ENCODE results near the gene RHOD.

- TF ChIP-seq POLR2AphosphoS5 (IDR thresholded peaks at IDR 0.05; ENCODE audit: low read depth, low read length): no peak
- TF ChIP-seq PAX5 (IDR thresholded peaks at IDR 0.05; ENCODE audit: insufficient read depth, low read length, severe bottlenecking): no peak
- TF ChIP-seq POLR2A (IDR thresholded peaks at IDR 0.05; ENCODE audit: low read depth, low read length): no peak
- no peak for TF ChIP-seq TAF1 (IDR thresholded peaks at IDR 0.05; ENCODE audit: low read depth, low read length)
- TF ChIP-seq POU2F2 (IDR thresholded peaks at IDR 0.05; ENCODE audit: low read depth, low read length): no peak
- TF ChIP-seq SPI1 (IDR thresholded peaks at IDR 0.05; ENCODE audit: low read depth, low read length): no peak
Observed at GRCh38 chr11:67059671-67060070, 3.0 kb downstream of the RHOD start.
